GM12891 (cell line): ENCODE results near the gene GRK6.
A peak's percentile ranks its signal among the peaks of the same experiment; 100 is the strongest.
"Not testable (repeated sequence)": the region's sequence is repeated elsewhere in the genome, so short reads cannot be mapped to it uniquely, and the experiment has no call there.

Experiments used
- DNase-seq: peaks from one replicate; pipeline ENCODE4 v3.0.0; 2011; ENCODE audit warnings: low spot score; ENCODE audit not compliant: insufficient read length
- FAIRE-seq: peaks from 2 replicates; lab custom pipeline; 2011; peaks lifted over from hg19 to GRCh38; lab: Jason Lieb, UNC
- PAX5 ChIP-seq: IDR thresholded peaks from 2 replicates; pipeline ENCODE4 v1.6.1; 2011; ENCODE audit warnings: low read length, moderate library complexity, mild to moderate bottlenecking; ENCODE audit not compliant: insufficient read depth, severe bottlenecking
- POLR2A ChIP-seq: IDR thresholded peaks from 2 replicates; pipeline ENCODE4 v1.6.1; 2011; ENCODE audit warnings: low read depth, low read length, control low read depth
- POLR2AphosphoS5 ChIP-seq: IDR thresholded peaks from 2 replicates; pipeline ENCODE4 v1.6.1; 2011; ENCODE audit warnings: low read depth, low read length, control low read depth
- POU2F2 ChIP-seq: IDR thresholded peaks from 2 replicates; pipeline ENCODE4 v1.6.1; 2011; ENCODE audit warnings: low read depth, mild to moderate bottlenecking, control low read depth, low read length, moderate library complexity
- SPI1 ChIP-seq: IDR thresholded peaks from 2 replicates; pipeline ENCODE4 v1.6.1; 2011; ENCODE audit warnings: low read depth, low read length, control low read depth
- TAF1 ChIP-seq: IDR thresholded peaks from 2 replicates; pipeline ENCODE4 v1.6.1; 2011; ENCODE audit warnings: low read depth, low read length, control low read depth

Gene GRK6

DNA sequence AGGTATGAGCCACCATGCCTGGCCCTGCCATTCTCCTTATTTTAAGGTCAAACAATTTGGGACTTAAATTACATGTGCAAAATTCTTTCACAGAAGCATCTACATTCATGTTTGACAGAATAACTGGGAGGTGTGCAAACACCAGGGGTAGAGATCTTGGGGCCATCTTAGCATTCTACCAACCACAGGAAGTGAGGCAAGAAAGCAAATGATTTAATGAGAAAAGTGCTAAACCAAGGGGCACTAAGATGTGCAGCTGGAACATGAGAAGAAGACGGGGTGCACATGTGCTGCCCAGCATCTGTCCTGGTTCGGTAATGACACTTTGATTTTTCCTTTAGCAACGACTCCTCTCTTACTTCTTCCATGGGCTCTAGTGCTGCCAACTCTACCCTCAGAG is 15.9 kb upstream of the GRK6 start:
- FAIRE-seq: peak; percentile 35
- DNase-seq: no peak
- TF ChIP-seq POU2F2 (no peak), TAF1 (no peak), POLR2A (no peak), SPI1 (no peak), PAX5 (no peak), POLR2AphosphoS5 (no peak)

DNA sequence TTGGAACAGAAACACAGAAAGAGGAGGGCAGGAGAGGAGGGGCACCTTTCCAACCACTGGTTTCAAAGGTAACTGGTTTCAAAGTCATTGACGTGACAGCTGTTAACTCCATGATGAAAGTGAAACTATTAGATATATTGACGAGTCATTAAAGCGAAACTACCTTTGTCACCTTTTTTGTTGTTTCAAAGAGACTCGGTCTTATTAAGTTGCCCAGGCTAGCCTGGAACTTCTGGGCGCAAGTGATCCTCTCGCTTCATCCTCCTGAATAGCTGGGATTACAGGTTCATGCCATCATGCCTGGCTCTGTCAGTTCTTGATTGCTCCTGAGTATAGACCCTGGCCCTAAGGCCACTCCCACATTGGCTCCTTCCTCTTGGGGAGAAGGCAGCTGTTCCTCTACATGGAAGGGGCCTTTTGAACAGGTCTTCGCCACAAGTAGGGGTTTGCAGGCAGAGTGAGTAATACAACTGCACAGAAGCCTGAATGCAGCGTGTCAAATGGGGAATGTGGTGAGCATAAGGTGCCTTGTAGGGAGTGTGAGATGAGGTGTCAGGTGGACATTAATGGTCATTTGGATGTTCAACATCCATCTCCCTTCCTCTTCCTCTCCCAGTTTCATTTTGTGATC is 13.8 kb upstream of the GRK6 start:
- TF ChIP-seq POLR2AphosphoS5: no peak
- peak; percentile 65 for TF ChIP-seq SPI1
- FAIRE-seq (peak; percentile 93), DNase-seq (no peak)

DNA sequence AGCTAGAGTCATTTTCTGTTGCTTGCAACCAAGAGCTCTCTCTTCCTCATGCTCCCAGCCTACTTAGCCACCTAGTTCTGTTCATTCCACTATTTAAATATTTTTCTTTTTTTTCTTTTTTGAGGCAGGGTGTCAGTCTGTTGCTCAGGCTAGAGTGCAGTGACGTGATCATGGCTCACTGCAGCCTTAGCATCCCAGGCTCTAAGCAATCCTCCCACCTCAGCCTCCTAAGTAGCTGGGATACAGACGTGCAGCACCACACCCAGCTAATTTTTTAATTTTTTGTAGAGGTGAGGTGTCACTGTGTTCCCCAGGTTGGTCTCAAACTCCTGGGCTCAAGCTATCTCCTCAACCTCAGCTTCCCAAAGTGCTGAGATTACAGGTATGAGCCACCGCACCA is 12.0 kb upstream of the GRK6 start:
- TF ChIP-seq TAF1 (no peak), SPI1 (no peak), POU2F2 (no peak), POLR2A (no peak), POLR2AphosphoS5 (no peak), PAX5 (no peak)
- DNase-seq (no peak), FAIRE-seq (no peak)

DNA sequence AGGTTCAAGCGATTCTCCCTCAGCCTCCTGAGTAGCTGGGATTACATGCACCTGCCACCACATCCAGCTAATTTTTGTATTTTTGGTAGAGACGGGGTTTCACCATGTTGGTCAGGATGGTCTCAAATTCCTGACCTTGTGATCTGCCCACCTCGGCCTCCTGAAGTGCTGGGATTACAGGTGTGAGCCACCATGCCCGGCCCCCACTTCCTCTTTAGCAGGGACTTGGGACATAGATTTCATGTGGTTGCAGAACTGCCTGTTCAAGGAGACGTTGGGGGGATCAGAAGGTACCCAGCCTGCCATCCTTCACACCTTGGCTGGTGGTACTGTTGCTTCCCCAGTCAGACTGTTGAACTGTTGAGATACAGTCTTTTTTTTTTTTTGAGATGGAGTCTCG is 9.4 kb upstream of the GRK6 start:
- not testable (repeated sequence) for FAIRE-seq, DNase-seq

DNA sequence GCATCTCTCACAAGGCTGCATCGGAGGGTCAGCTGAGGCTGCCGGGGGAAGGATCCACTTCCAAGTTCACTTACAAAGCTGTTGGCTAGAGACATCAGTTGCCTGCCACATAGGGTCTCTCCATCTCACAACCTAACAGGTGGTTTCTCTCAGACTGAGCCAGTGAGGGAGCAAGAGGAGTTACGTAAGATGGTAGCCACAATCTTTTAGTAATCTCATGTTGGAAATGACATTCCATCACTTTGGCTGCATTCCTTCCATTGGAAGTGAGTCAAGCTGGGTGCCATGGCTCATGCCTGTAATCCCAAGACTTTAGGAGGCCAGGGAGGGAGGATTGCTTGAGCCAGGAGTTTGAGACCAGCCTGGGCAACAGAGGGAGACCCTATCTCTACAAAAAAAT is 7.4 kb upstream of the GRK6 start:
- no peak for TF ChIP-seq POLR2A
- TF ChIP-seq PAX5: no peak
- no peak for TF ChIP-seq SPI1
- no peak for TF ChIP-seq POU2F2
- no peak for TF ChIP-seq POLR2AphosphoS5
- no peak for TF ChIP-seq TAF1
- no peak for FAIRE-seq
- DNase-seq: no peak

DNA sequence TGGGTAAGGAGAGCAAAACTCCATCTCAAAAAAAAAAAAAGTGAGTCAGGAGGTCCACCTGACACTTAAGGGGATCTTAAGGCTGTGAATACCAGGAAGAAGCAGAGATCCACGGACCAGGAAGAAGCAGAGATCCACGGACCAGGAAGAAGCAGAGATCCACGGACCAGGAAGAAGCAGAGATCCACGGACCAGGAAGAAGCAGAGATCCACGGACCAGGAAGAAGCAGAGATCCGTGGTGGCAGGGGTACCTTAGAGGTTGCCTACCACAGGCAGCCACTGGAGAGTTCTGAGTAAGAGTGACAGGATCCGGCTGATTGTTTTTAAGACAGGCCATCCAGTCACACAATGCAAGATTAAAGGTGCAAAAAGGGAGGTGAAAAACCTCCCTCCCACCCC is 6.0 kb upstream of the GRK6 start:
- not testable (repeated sequence) for FAIRE-seq, DNase-seq

DNA sequence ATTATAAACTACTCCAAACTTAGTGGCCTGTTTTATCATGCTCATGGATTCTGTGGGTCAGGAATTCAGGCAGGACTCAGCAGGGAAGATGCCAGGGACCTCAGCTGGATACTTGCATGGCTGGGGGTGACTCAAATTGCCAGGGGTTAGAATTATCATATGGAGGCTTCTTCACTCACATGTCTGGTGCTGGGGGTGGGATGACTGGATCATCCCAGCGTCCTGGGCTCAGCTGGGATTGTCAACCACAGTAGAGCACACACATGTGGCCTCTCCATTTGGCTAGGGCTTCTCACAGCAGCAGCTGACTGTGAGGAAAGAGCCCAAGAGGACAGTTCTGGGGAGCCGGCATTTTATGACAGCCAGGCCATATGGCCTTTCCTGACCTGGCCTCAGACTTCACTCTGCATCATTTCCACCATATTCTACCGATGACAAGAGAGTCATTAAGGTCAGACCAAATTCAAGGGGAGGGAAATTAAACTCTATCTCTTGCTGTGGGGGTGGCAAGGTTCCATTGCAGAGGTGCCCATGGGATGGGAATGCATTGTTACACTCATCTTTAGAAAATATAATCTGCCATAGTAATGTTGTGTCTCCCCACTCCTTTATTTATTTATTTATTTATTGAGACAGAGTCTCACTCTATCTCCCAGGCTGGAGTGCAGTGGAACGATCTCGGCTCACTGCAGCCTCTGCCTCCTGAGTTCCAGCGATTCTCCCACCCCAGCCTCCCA is 5.2 kb upstream of the GRK6 start:
- FAIRE-seq (no peak), DNase-seq (no peak)
- TF ChIP-seq PAX5: no peak

DNA sequence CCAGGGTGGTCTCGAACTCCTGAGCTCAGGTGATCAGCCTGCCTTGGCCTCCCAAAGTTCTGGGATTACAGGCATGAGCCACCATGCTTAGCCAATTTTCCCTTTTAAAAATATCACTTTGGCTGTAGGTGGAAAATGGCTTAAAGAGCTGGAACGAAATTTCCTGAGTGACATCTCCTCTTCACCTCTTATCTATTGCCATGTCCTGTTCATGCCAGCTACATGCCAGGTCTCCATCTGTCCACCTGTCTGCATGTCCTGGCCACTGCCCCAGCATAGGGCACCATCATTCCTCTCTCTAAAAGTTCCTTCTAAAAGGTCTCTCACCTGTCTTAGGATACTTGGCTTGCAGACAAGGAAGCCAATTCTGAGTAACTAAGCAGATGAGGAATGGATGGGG is 2.8 kb upstream of the GRK6 start:
- no peak for FAIRE-seq
- no peak for DNase-seq
- TF ChIP-seq SPI1 (no peak), POU2F2 (no peak), TAF1 (no peak), POLR2AphosphoS5 (no peak), PAX5 (no peak), POLR2A (no peak)

DNA sequence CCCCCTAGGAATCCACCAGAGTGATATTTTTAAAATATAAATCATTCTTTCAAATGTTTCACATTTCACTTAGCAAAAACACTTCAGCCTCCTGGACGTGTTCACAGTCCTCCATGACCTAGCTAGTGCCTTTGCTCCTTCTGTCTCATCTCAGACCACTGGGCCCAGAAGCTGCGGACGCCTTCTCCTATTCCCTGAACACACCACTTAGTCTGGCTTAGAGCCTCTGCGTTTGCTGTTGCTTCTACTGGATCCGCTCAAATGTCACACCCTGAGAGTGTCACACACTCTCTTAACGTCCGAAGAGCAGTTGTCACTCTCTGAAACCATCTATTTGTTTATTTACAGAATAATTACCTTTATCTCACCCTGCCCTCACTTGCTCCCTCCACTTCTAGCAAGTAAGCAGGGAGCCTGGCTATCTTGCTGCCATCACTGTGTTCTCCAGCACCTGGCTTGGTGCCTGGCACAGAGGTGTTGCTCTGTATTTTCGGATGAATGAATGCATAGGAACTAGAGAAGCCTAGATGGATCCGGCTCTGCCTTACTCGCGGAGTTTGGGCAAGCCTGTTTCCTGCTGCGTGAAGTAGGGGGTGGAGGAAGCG is 1.2 kb upstream of the GRK6 start:
- no peak for TF ChIP-seq SPI1
- no peak for TF ChIP-seq POLR2A
- TF ChIP-seq POU2F2: no peak
- TF ChIP-seq POLR2AphosphoS5: no peak
- no peak for TF ChIP-seq TAF1
- no peak for TF ChIP-seq PAX5
- DNase-seq: no peak
- FAIRE-seq: no peak

DNA sequence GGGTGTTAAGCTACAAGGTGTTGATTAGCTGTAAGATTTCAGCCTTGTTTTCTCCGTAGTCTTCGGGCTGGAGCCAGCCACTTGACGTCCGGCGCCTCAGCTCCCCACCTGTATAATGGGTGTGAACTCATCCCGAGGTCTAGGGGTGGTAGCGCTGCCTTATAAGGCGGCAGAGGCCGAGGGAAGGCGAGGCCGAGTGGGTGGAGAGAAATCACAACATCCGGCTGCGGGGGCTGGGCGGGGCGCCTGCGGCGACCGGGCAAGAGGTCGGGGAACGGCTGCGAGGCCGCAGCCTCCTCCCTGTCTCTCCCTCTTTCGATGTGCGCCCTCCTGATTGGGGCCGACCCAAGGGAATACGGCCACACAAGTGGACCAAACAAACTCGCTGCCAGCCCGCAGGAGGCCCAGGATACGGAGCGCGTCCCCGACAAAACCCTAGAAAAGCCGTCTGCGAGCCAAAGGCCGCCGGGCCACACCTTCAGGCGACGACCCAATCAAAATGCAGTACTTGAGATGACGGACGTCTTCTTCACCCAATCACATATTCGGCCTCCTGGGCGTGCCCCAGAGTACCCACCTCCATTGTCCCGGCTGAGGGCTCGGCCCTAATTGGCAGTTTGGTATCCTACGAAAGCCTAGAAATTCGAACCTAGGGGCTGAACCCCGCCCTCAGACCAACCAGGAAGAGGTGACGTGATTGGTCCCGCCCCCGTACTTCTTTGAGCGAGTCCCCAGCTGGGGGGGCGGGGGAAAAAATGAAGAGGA is 493 bp upstream of the GRK6 start:
- TF ChIP-seq SPI1 (no peak), POU2F2 (no peak), PAX5 (no peak), POLR2A (peak; percentile 92), TAF1 (peak; percentile 73), POLR2AphosphoS5 (peak; percentile 88; the same call in 1 of the 2 replicates)
- DNase-seq: peak; percentile 94
- peak; percentile 94 for FAIRE-seq
